AG10803 (cell line): ENCODE results near the gene SLC4A2.
A peak's percentile ranks its signal among the peaks of the same experiment; 100 is the strongest.
"Not testable (repeated sequence)": the region's sequence is repeated elsewhere in the genome, so short reads cannot be mapped to it uniquely, and the experiment has no call there.

Source experiments
- DNase-seq: peaks from one replicate; pipeline ENCODE4 v3.0.0; 2010; ENCODE audit warnings: low read depth
- H3K4me3 ChIP-seq: 2 replicates; pipeline ENCODE4 v1.5.1; 2011; ENCODE audit warnings: mild to moderate bottlenecking, low read length, control low read depth
- CTCF ChIP-seq: conservative IDR thresholded peaks from 2 replicates; pipeline ENCODE4 v1.5.1; 2011; ENCODE audit warnings: mild to moderate bottlenecking, low read length, control low read depth, inconsistent platforms

The SLC4A2 gene

GRCh38 chr7:151024435-151025056, 34.8 kb upstream of the SLC4A2 start, which contains the start of gene ATG9B:
Gene ATG9B, minus strand, starts transcription at chr7:151024494. Its CDS starts 71 bp downstream, at chr7:151024423.
- DNase-seq, result no peak
- no peak for TF ChIP-seq CTCF

GRCh38 chr7:151025924-151026671, 33.3 kb upstream of the SLC4A2 start:
- no peak overlapping the region for H3K4me3 ChIP-seq
- TF ChIP-seq CTCF, result no peak
- peak; percentile 23 for DNase-seq

More at GRCh38 chr7:151024435-151025056, 34.8 kb upstream of the SLC4A2 start, which contains the start of gene ATG9B:
- no peak within 1 kb of the TSS for H3K4me3 ChIP-seq

- not testable (repeated sequence) for DNase-seq, H3K4me3 ChIP-seq
Observed at GRCh38 chr7:151026771-151027727, 32.3 kb upstream of the SLC4A2 start.

GRCh38 chr7:151027728-151028130, 31.7 kb upstream of the SLC4A2 start:
- DNase-seq, result not testable (repeated sequence)
- peak overlapping the region; percentile 60 for H3K4me3 ChIP-seq

- H3K4me3 ChIP-seq, result peak within 1 kb of the TSS; percentile 88
- TF ChIP-seq CTCF, result peak; percentile 47
- DNase-seq, result peak; percentile 98
Observed at GRCh38 chr7:151028131-151028947, 31.1 kb upstream of the SLC4A2 start, which contains the start of gene ABCB8. Gene ABCB8, plus strand, starts transcription at chr7:151028450. Its CDS starts 66 bp downstream, at chr7:151028516.

- no peak for DNase-seq
- peak overlapping the region; percentile 88 for H3K4me3 ChIP-seq
- no peak for TF ChIP-seq CTCF
Observed at GRCh38 chr7:151028948-151029501, 30.4 kb upstream of the SLC4A2 start.

GRCh38 chr7:151031011-151031410, 28.4 kb upstream of the SLC4A2 start:
- H3K4me3 ChIP-seq, result no peak overlapping the region
- no peak for TF ChIP-seq CTCF
- no peak for DNase-seq
